Cardiac fibroblast (primary cell): ENCODE results near the gene FRS3.
A peak's percentile ranks its signal among the peaks of the same experiment; 100 is the strongest.

Source experiments
- DNase-seq, 2 donors: peaks; one replicate each; pipeline versions ENCODE4 v3.0.0 to v3.0.0-alpha.2; 2010; ENCODE audit warnings: low read depth in 2 of 2
- H3K4me3 ChIP-seq, 2 donors: replicated peaks in 1 of 2; 1 replicate in 1 of 2; 2 replicates in 1 of 2; pipeline ENCODE4 v1.5.1; 2011; ENCODE audit warnings: low read depth in 2 of 2, low read length in 2 of 2, mild to moderate bottlenecking in 2 of 2, moderate library complexity in 1 of 2
- CTCF ChIP-seq: IDR thresholded peaks from one replicate; pipeline ENCODE4 v1.5.1; 2011; ENCODE audit warnings: low read depth, mild to moderate bottlenecking, low read length, inconsistent platforms

The FRS3 gene

GRCh38 chr6:41779788-41780550, at the start of gene FRS3:
Gene FRS3 (minus strand): TSS chr6:41779900. CDS start chr6:41776987, 2,913 bp downstream.
- DNase-seq = peak; percentile 96 to 97
- peak; percentile 90 for TF ChIP-seq CTCF
- H3K4me3 ChIP-seq = peak within 1 kb of the TSS; percentile 62 to 63

- no peak for TF ChIP-seq CTCF
- H3K4me3 ChIP-seq = no peak overlapping the region
- no peak for DNase-seq
These were observed 46.8 kb upstream of the FRS3 start for GRCh38 chr6:41826343-41827022.

- no peak overlapping the region for H3K4me3 ChIP-seq
- DNase-seq = peak; percentile 22 to 70
- TF ChIP-seq CTCF = no peak
These were observed 45.2 kb upstream of the FRS3 start for GRCh38 chr6:41824571-41825569.

- TF ChIP-seq CTCF = no peak
- DNase-seq = no peak
These were observed 43.5 kb upstream of the FRS3 start for GRCh38 chr6:41823178-41823577.

GRCh38 chr6:41822021-41822420, 42.3 kb upstream of the FRS3 start:
- no peak overlapping the region for H3K4me3 ChIP-seq
- no peak for TF ChIP-seq CTCF
- no peak for DNase-seq

More at GRCh38 chr6:41823178-41823577, 43.5 kb upstream of the FRS3 start:
- H3K4me3 ChIP-seq = no peak overlapping the region

- no peak for TF ChIP-seq CTCF
- no peak for DNase-seq
- H3K4me3 ChIP-seq = no peak overlapping the region
These were observed 41.6 kb upstream of the FRS3 start for GRCh38 chr6:41821266-41821665.
